Heart left ventricle (tissue), 16 donors: Measurements from ENCODE around the gene BRD1. TPM values are rescaled to one million over a fixed set of nuclear protein-coding genes. Genes with fewer than 3 reads are reported as not detected.

Source experiments
- ATAC-seq, 4 donors: fragments of 200-7000 bp; cut with Tn5 transposase; one replicate each; pipeline ENCODE4 v1.9.1; 2020 to 2022; ENCODE audit warnings: moderate library complexity in 4 of 4, mild to moderate bottlenecking in 3 of 4, moderate number of reproducible peaks in 1 of 4
- DNase-seq, 5 donors: peaks; one replicate each; pipeline ENCODE4 v3.0.0-alpha.2; 2020
- H3K27ac ChIP-seq, 12 donors: fragments of 200-600 bp; sonication (generic) in 4 of 12; one replicate each; pipeline versions ENCODE4 v1.5.0 to v1.8.0; 2016 to 2022; ENCODE audit warnings: mild to moderate bottlenecking in 2 of 12
- H3K27me3 ChIP-seq, 9 donors: fragments of 200-600 bp; sonication (generic) in 2 of 9; one replicate each; pipeline versions ENCODE4 v1.5.1 to v1.8.0; 2016 to 2022; ENCODE audit warnings: mild to moderate bottlenecking in 3 of 9
- H3K36me3 ChIP-seq, 9 donors: fragments of 200-600 bp; sonication (generic) in 2 of 9; one replicate each; pipeline versions ENCODE4 v1.5.0 to v1.8.0; 2018 to 2022; ENCODE audit warnings: mild to moderate bottlenecking in 2 of 9
- H3K4me1 ChIP-seq, 12 donors: fragments of 200-600 bp; sonication (generic) in 4 of 12; one replicate each; pipeline versions ENCODE4 v1.5.0 to v1.8.0; 2016 to 2022; ENCODE audit warnings: mild to moderate bottlenecking in 3 of 12
- H3K4me3 ChIP-seq, 12 donors: fragments of 200-600 bp; sonication (generic) in 4 of 12; one replicate each; pipeline versions ENCODE4 v1.5.0 to v1.8.0; 2017 to 2022; ENCODE audit warnings: mild to moderate bottlenecking in 9 of 12, moderate library complexity in 4 of 12
- H3K9me3 ChIP-seq, 12 donors: fragments of 200-600 bp; sonication (generic) in 4 of 12; one replicate each; pipeline versions ENCODE4 v1.5.0 to v1.8.0; 2016 to 2022; ENCODE audit warnings: mild to moderate bottlenecking in 1 of 12
- CTCF ChIP-seq, 12 donors: fragments of 200-600 bp; sonication (generic) in 4 of 12; IDR thresholded peaks; one replicate each; pipeline versions ENCODE4 v1.5.0 to v1.8.0; 2018 to 2022; ENCODE audit warnings: antibody characterized with exemption in 12 of 12, mild to moderate bottlenecking in 5 of 12
- POLR2A ChIP-seq, 2 donors: fragments of 450-650 bp; IDR thresholded peaks; one replicate each; pipeline ENCODE4 v1.6.1; 2017; ENCODE audit warnings: antibody characterized with exemption in 2 of 2, mild to moderate bottlenecking in 2 of 2, moderate library complexity in 2 of 2
- WGBS, 4 donors: extraction: QIAGEN DNeasy Blood & Tissue Kit in 2 of 4; methylation state at CpG; one replicate each; pipeline versions ENCODE4 v1.1.5 to v1.1.7; 2013 to 2018; 5-methylcytosine and 5-hydroxymethylcytosine counted together
- intact Hi-C, 10 donors: fragments of 100-400 bp; cut with DNase I; formaldehyde crosslinking; loops; one replicate each; pipeline versions ENCODE4 v1.11.1 to v1.14.2; 2022
- polyA plus RNA-seq, 2 donors: library from polyadenylated mRNA; stranded (reverse); fragments of 200-250 nt; gene quantifications; one replicate each; pipeline ENCODE4 v1.2.3, GENCODE V29; 2013
- total RNA-seq, 9 donors: library from RNA; depleted of rRNA in 2 of 9; stranded (reverse); fragments of >200 nt in 2 of 9; fragmentation: NEBNext Ultra II Directional in 3 of 9; extraction: Animal tissue kit (Norgen Biotek cat#: 25700) in 3 of 9; gene quantifications; one replicate each; pipeline versions ENCODE4 v1.1.0 to v1.2.4, GENCODE V29; 2016 to 2023
- donor health status: ischemic (EF 13 %, LVEDD 7.1; RV severe dilation, severe dysfunction).
- donor health status: healthy with polysubstance abuse.
- donor health status: DM: no; HTN: yes; CAD: no.
- donor health status: DM: no; HTN: no; CAD: no.
- donor health status: ischemic (EF 25% LVEDD 6.9; RV normal size, moderate dysfunction).
- donor health status: ischemic (EF 25% LVEDD 5.7; RV mildly dilated, moderate dysfunction).
- donor health status: healthy.
- donor health status: DM: yes; HTN: yes; CAD: no.
- donor health status: ischemic (EF 35%, LVEDD 5.7; RV mildly dilated, moderate dysfunction).
- donor health status: nonischemic (EF 11% LVEDD 7.7; RV severe dilation, severe dysfunction).
- donor health status: DM: yes; HTN: yes; CAD: no.
- donor health status: PGD.
- donor health status: ischemic (EF 29% LVEDD 5.4; RV normal size, mild dysfunction).
- donor health status: nonischemic (EF 23%, LVEDD 6.1; RV moderate dilation, normal function).

BRD1 gene
- total and polyA plus RNA-seq, 11 donors: 12.0 to 27.0 (median 17.2) TPM

GRCh38 chr22:49856766-49857618 is 29.3 kb upstream of the BRD1 start:
- ATAC-seq: no peak
- H3K27me3 ChIP-seq: no peaks in the 10 kb centered on the region
- TF ChIP-seq CTCF (IDR thresholded peaks at IDR 0.05) (no peak), POLR2A (IDR thresholded peaks at IDR 0.05) (no peak)
- H3K4me1 ChIP-seq: peaks cover 0 to 38% (median 16%) of the 10 kb centered on the region in 12 donors
- intact Hi-C loops: loop anchor here in 4 of 10 donors (5.0 to 10.0 kb wide), 3 partner anchors 58 to 62 kb away; partner anchors contain the start of genes ALG12 (in 3 of the 4) and CRELD2 (in 3 of the 4)
- no peak overlapping the region for H3K27ac ChIP-seq
- peaks cover 0 to 3% (median 0%) of the 10 kb centered on the region in 9 donors for H3K36me3 ChIP-seq
- H3K9me3 ChIP-seq: no peaks in the 10 kb centered on the region
- DNase-seq: no peak
- 87 to 89% (median 87%) methylated on average over 17 to 31 of the region's 31 CpGs for WGBS, 4 donors
- no peak overlapping the region for H3K4me3 ChIP-seq

GRCh38 chr22:49856343-49856742 is 28.7 kb upstream of the BRD1 start:
- DNase-seq (no peak), ATAC-seq (no peak)
- Histone ChIP-seq H3K9me3 (no peaks in the 10 kb centered on the region), H3K36me3 (peaks cover 0 to 3% (median 0%) of the 10 kb centered on the region in 9 donors), H3K27ac (no peak overlapping the region), H3K4me3 (no peak overlapping the region), H3K4me1 (peaks cover 0 to 32% (median 16%) of the 10 kb centered on the region in 12 donors), H3K27me3 (no peaks in the 10 kb centered on the region)
- 80 to 89% (median 84%) methylated on average over 15 to 20 of the region's 23 CpGs for WGBS, 4 donors
- TF ChIP-seq CTCF (IDR thresholded peaks at IDR 0.05): no peak
- TF ChIP-seq POLR2A (IDR thresholded peaks at IDR 0.05): no peak
- intact Hi-C loops: loop anchor here in 4 of 10 donors (5.0 to 10.0 kb wide), 3 partner anchors 58 to 62 kb away; partner anchors contain the start of genes ALG12 (in 3 of the 4) and CRELD2 (in 3 of the 4)

- WGBS, 4 donors: 54 to 61% (median 57%) methylated on average over 9 of the region's 9 CpGs
- intact Hi-C loops: loop anchor here in 4 of 10 donors (2.0 to 10.0 kb wide), 4 partner anchors 59 to 62 kb away; partner anchors contain the start of genes ALG12 (in 3 of the 4) and CRELD2 (in 3 of the 4)
- DNase-seq: no peak
These were observed 27.7 kb upstream of the BRD1 start for GRCh38 chr22:49855251-49855911.

More at GRCh38 chr22:49855251-49855911, 27.7 kb upstream of the BRD1 start:
- ATAC-seq: no peak
- TF ChIP-seq POLR2A (IDR thresholded peaks at IDR 0.05) (no peak), CTCF (IDR thresholded peaks at IDR 0.05) (no peak)
- Histone ChIP-seq H3K36me3 (peaks cover 0 to 3% (median 0%) of the 10 kb centered on the region in 9 donors), H3K9me3 (no peaks in the 10 kb centered on the region), H3K4me1 (peaks cover 0 to 30% (median 16%) of the 10 kb centered on the region in 12 donors), H3K27me3 (peaks cover 0 to 5% (median 1%) of the 10 kb centered on the region in 9 donors), H3K4me3 (peak overlapping the region in 5 of 12 donors; percentile 68 to 95 (median 73)), H3K27ac (no peak overlapping the region)
